Activated CD8-positive, alpha-beta memory T cell treated with anti-CD3 and anti-CD28 coated beads, Interleukin-2, amount 50 U/mL, for 24 hours (primary cell): Measurements from ENCODE around the gene CCDC86.

Experiments used
- DNase-seq: peaks from one replicate; pipeline ENCODE4 v3.0.0-alpha.2; 2020; ENCODE audit errors: extremely low read depth

CCDC86 gene

GRCh38 chr11:60868682-60869450 is 27.0 kb downstream of the CCDC86 start:
- no peak for DNase-seq

GRCh38 chr11:60869451-60869825 is 27.5 kb downstream of the CCDC86 start:
- DNase-seq = no peak

- no peak for DNase-seq
These were observed 28.4 kb downstream of the CCDC86 start for GRCh38 chr11:60870276-60870675.

GRCh38 chr11:60870733-60871377 is 28.9 kb downstream of the CCDC86 start:
- DNase-seq = no peak

- no peak for DNase-seq
These were observed 29.6 kb downstream of the CCDC86 start for GRCh38 chr11:60871378-60872061.

GRCh38 chr11:60872124-60872960 is 30.4 kb downstream of the CCDC86 start:
- DNase-seq = no peak

- no peak for DNase-seq
These were observed 31.1 kb downstream of the CCDC86 start for GRCh38 chr11:60872961-60873524.

GRCh38 chr11:60873533-60873932 is 31.6 kb downstream of the CCDC86 start:
- DNase-seq = no peak

GRCh38 chr11:60874421-60875365 is 32.8 kb downstream of the CCDC86 start:
- no peak for DNase-seq

GRCh38 chr11:60875366-60876167 is 33.7 kb downstream of the CCDC86 start:
- DNase-seq = no peak

GRCh38 chr11:60876168-60876485 is 34.2 kb downstream of the CCDC86 start:
- DNase-seq = no peak

- DNase-seq = no peak
These were observed 36.6 kb downstream of the CCDC86 start for GRCh38 chr11:60878245-60879101.

GRCh38 chr11:60879104-60879503 is 37.2 kb downstream of the CCDC86 start:
- DNase-seq = no peak

- no peak for DNase-seq
These were observed 38.2 kb downstream of the CCDC86 start for GRCh38 chr11:60879971-60880588.

- no peak for DNase-seq
These were observed 38.9 kb downstream of the CCDC86 start for GRCh38 chr11:60880643-60881282.

GRCh38 chr11:60887556-60887955 is 45.6 kb downstream of the CCDC86 start:
- no peak for DNase-seq

GRCh38 chr11:60889869-60890311 is 48.0 kb downstream of the CCDC86 start:
- DNase-seq = no peak

GRCh38 chr11:60890696-60891095 is 48.8 kb downstream of the CCDC86 start:
- no peak for DNase-seq
